Panc1 (cell line): ENCODE data around the gene MICAL1. TPM values are rescaled to one million over a fixed set of nuclear protein-coding genes. Genes with fewer than 3 reads are reported as not detected.
A peak's percentile ranks its signal among the peaks of the same experiment; 100 is the strongest.

Source experiments
- ATAC-seq: fragments of 200-7000 bp; cut with Tn5 transposase; 2 replicates; pipeline ENCODE4 v1.9.1; 2020; ENCODE audit warnings: mild to moderate bottlenecking, moderate library complexity
- BruUV-seq: library from RNA; stranded (reverse); fragments of 400-500 nt; replicated peaks from 2 replicates; lab custom pipeline; 2021; lab: Mats Ljungman, UMichigan
- CTCF ChIA-PET: fragments of 300-600 bp; sonication (Branson Sonifier 250); formaldehyde crosslinking; loops from one replicate; lab custom pipeline; 2022; ENCODE audit warnings: antibody characterized with exemption; lab: Charles Lee
- POLR2A ChIA-PET: fragments of 300-600 bp; sonication (Branson Sonifier 250); formaldehyde crosslinking; loops from one replicate; lab custom pipeline; 2022; ENCODE audit warnings: antibody characterized with exemption; lab: Charles Lee
- DNase-seq: peaks from one replicate; pipeline ENCODE4 v3.0.0-alpha.2; 2010; ENCODE audit warnings: low read depth, low spot score
- H3K27ac ChIP-seq: 2 replicates; pipeline ENCODE4 v1.5.1; 2011; ENCODE audit warnings: mild to moderate bottlenecking, low read length, inconsistent platforms
- H3K27me3 ChIP-seq: fragments of 200-500 bp; sonication (Bioruptor generic); 2 replicates; pipeline ENCODE4 v1.6.0; 2014; ENCODE audit warnings: low read length, inconsistent platforms; ENCODE audit not compliant: control insufficient read depth, insufficient read depth
- H3K36me3 ChIP-seq: fragments of 200-500 bp; sonication (Bioruptor generic); 2 replicates; pipeline ENCODE4 v1.5.1; 2014; ENCODE audit warnings: inconsistent platforms, mild to moderate bottlenecking, low read length, moderate library complexity; ENCODE audit not compliant: control insufficient read depth, insufficient read depth
- H3K4me1 ChIP-seq: 2 replicates; pipeline ENCODE4 v1.5.1; 2011; ENCODE audit warnings: inconsistent platforms, mild to moderate bottlenecking, low read length, moderate library complexity; ENCODE audit not compliant: control insufficient read depth, insufficient read depth
- H3K4me3 ChIP-seq, 2 experiments: 2 replicates each; pipeline ENCODE4 v1.5.1; 2011 to 2012; ENCODE audit warnings: low read depth in 2 of 2, low read length in 2 of 2, mild to moderate bottlenecking in 2 of 2, inconsistent platforms in 1 of 2, moderate library complexity in 1 of 2
- H3K9me3 ChIP-seq: fragments of 200-500 bp; sonication (Bioruptor generic); 2 replicates; pipeline ENCODE4 v1.5.1; 2014; ENCODE audit warnings: low read depth, mild to moderate bottlenecking, inconsistent platforms, low read length, moderate library complexity; ENCODE audit not compliant: control insufficient read depth, insufficient read depth
- POLR2AphosphoS5 ChIP-seq: IDR thresholded peaks from 2 replicates; pipeline ENCODE4 v1.6.1; 2012; ENCODE audit warnings: mild to moderate bottlenecking, low read depth, low read length, moderate library complexity
- SIN3A ChIP-seq: IDR thresholded peaks from 2 replicates; pipeline ENCODE4 v1.6.1; 2012; ENCODE audit warnings: low read depth, mild to moderate bottlenecking, low read length, moderate library complexity, borderline replicate concordance; ENCODE audit not compliant: insufficient read depth
- TCF7L2 ChIP-seq: IDR thresholded peaks from 2 replicates; pipeline ENCODE4 v1.6.1; 2011; ENCODE audit warnings: mild to moderate bottlenecking, low read depth, low read length, inconsistent platforms
- in situ Hi-C: cut with HindIII; loops from 2 replicates; pipeline ENCODE4 v1.10.0; 2016; ENCODE audit warnings: low sequenced_read_pairs, low pct_unique_long_range_greater_than_20kb
- intact Hi-C: fragments of 100-400 bp; cut with micrococcal nuclease; formaldehyde crosslinking; loops from one replicate; pipeline ENCODE4 v1.10.0; 2022; ENCODE audit not compliant: unreplicated experiment
- total RNA-seq: library from RNA; stranded (reverse); gene quantifications from one replicate; pipeline ENCODE4 v1.2.1, GENCODE V29; 2021; ENCODE audit not compliant: unreplicated experiment
- TF ChIP-seq, protein P1 (sequence below): fragments of 450-650 bp; IDR thresholded peaks from 2 replicates; pipeline ENCODE4 v1.5.1; 2017; ENCODE audit warnings: mild to moderate bottlenecking

The MICAL1 gene
- total RNA-seq, 1 experiment from 2014 or later, result 64.5 TPM

DNA sequence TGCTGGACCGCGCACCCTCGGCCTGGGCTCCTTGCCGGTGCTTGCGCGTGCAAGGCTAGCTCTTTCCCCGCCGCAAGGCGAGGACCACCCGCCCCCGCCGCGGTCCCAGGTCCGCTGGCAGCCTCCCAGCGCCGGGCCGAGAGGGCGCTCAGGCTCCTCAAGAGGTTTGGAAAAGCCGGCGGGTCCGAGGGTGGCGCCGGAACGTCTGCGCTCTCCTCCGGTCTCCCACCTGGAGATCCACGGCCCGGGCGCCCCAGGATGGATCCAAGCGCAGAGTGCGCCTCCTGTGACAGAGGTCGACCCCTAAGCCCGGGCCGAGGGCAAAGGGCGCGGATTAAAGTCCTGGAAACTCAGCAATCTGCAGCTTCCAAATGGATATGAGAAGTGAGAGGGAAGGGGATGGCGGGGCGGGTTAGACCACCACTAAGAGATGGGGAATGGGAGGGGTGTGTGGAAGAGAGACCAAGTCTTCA lies 575 bp upstream of the MICAL1 start:
- DNase-seq (no peak), ATAC-seq (peak; percentile 49)
- Histone ChIP-seq H3K4me3 (peak overlapping the region; percentile 74 to 91), H3K27me3 (no peaks in the 10 kb centered on the region), H3K27ac (peak overlapping the region; percentile 81), H3K9me3 (no peaks in the 10 kb centered on the region), H3K4me1 (peaks cover 22% of the 10 kb centered on the region), H3K36me3 (no peaks in the 10 kb centered on the region)
- TF ChIP-seq SIN3A, result 0 out of 2 replicates have a peak, but pooled peaks have one; percentile 39
- TF ChIP-seq, protein P1, sequence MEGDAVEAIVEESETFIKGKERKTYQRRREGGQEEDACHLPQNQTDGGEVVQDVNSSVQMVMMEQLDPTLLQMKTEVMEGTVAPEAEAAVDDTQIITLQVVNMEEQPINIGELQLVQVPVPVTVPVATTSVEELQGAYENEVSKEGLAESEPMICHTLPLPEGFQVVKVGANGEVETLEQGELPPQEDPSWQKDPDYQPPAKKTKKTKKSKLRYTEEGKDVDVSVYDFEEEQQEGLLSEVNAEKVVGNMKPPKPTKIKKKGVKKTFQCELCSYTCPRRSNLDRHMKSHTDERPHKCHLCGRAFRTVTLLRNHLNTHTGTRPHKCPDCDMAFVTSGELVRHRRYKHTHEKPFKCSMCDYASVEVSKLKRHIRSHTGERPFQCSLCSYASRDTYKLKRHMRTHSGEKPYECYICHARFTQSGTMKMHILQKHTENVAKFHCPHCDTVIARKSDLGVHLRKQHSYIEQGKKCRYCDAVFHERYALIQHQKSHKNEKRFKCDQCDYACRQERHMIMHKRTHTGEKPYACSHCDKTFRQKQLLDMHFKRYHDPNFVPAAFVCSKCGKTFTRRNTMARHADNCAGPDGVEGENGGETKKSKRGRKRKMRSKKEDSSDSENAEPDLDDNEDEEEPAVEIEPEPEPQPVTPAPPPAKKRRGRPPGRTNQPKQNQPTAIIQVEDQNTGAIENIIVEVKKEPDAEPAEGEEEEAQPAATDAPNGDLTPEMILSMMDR, result no peak
- ChIA-PET CTCF (interaction anchor here (0.6 to 0.7 kb wide), 2 partner anchors 73 to 74 kb away, joined by 3 read pairs; no protein-coding TSS in a partner anchor), POLR2A (interaction anchor here (0.6 to 1.8 kb wide), 2 partner anchors 13 to 24 kb away, joined by 6 to 11 read pairs; no protein-coding TSS in a partner anchor)
- intact Hi-C loops, result no loop called here
- no TSS peak for BruUV-seq
- in situ Hi-C loops, result no loop called here

GRCh38 chr6:109454496-109455436 lies 806 bp downstream of the MICAL1 start:
- intact Hi-C loops, result no loop called here
- no peak for DNase-seq
- in situ Hi-C loops, result no loop called here
- Histone ChIP-seq H3K27ac (peak overlapping the region; percentile 90), H3K27me3 (no peaks in the 10 kb centered on the region), H3K4me3 (peak overlapping the region; percentile 74 to 91), H3K36me3 (no peaks in the 10 kb centered on the region), H3K9me3 (no peaks in the 10 kb centered on the region), H3K4me1 (peaks cover 22% of the 10 kb centered on the region)
- ChIA-PET CTCF (interaction anchor here (0.7 kb wide), 1 partner anchor 267 kb away, joined by 3 read pairs; no protein-coding TSS in a partner anchor), POLR2A (interaction anchor here (0.7 to 1.8 kb wide), 2 partner anchors 12 to 153 kb away, joined by 4 to 6 read pairs; no protein-coding TSS in a partner anchor)
- peak; percentile 8 for ATAC-seq
- TF ChIP-seq TCF7L2 (peak; percentile 66), POLR2AphosphoS5 (no peak)
- BruUV-seq, result no TSS peak

GRCh38 chr6:109453594-109454495 lies 1.7 kb downstream of the MICAL1 start:
- Histone ChIP-seq H3K27ac (peak overlapping the region; percentile 58; the same call in 1 of the 2 replicates), H3K4me3 (peak overlapping the region in 1 of 2 experiments; percentile 74; a peak in 3 of 4 replicates), H3K9me3 (no peaks in the 10 kb centered on the region), H3K27me3 (no peaks in the 10 kb centered on the region), H3K36me3 (no peaks in the 10 kb centered on the region), H3K4me1 (peaks cover 22% of the 10 kb centered on the region)
- no TSS peak for BruUV-seq
- CTCF ChIA-PET, result interaction anchor here (0.7 kb wide), 1 partner anchor 266 kb away, joined by 3 read pairs; no protein-coding TSS in a partner anchor
- POLR2A ChIA-PET, result interaction anchor here (0.7 kb wide), 1 partner anchor 154 kb away, joined by 4 read pairs; no protein-coding TSS in a partner anchor
- in situ Hi-C loops (no loop called here), intact Hi-C loops (no loop called here)
- ATAC-seq (no peak), DNase-seq (no peak)
- TF ChIP-seq, protein P1, result no peak
- TF ChIP-seq TCF7L2, result no peak
